OCI-LY3 (cell line): ENCODE measurements around the gene KLRF2.
A peak's percentile ranks its signal among the peaks of the same experiment; 100 is the strongest.

ENCODE experiments used
- H2AFZ ChIP-seq: fragments of 200-600, 300-600 bp; shearing (Covaris generic); 2 replicates; pipeline ENCODE4 v1.6.0; 2014; ENCODE audit warnings: antibody characterized with exemption, low read depth, low read length
- H3K27ac ChIP-seq: fragments of 200-600, 300-600 bp; sonication (generic); 2 replicates; pipeline ENCODE4 v1.5.1; 2014; ENCODE audit warnings: mild to moderate bottlenecking, low read length, moderate library complexity, mixed read lengths
- H3K27me3 ChIP-seq: fragments of 200-600, 300-600 bp; sonication (generic); 2 replicates; pipeline ENCODE4 v1.6.1; 2014; ENCODE audit warnings: low read depth, low read length, mixed read lengths
- H3K36me3 ChIP-seq: fragments of 200-600, 300-600 bp; sonication (generic); replicated peaks from 2 replicates; pipeline ENCODE3; 2014; ENCODE audit warnings: low read depth, low read length, mixed read lengths
- H3K4me1 ChIP-seq: fragments of 300-600, 200-600 bp; sonication (generic); 2 replicates; pipeline ENCODE4 v1.6.1; 2014; ENCODE audit warnings: low read length, mixed read lengths
- H3K4me2 ChIP-seq: fragments of 200-600, 300-600 bp; sonication (generic); 2 replicates; pipeline ENCODE4 v1.6.1; 2014; ENCODE audit warnings: low read length, mixed read lengths
- H3K4me3 ChIP-seq: fragments of 300-600, 200-600 bp; sonication (generic); 2 replicates; pipeline ENCODE4 v1.5.1; 2014; ENCODE audit warnings: antibody characterized with exemption, mild to moderate bottlenecking, low read length, moderate library complexity
- H3K79me2 ChIP-seq: fragments of 300-600, 200-600 bp; shearing (Covaris generic); 2 replicates; pipeline ENCODE4 v1.6.1; 2014; ENCODE audit warnings: mild to moderate bottlenecking, low read length, mixed read lengths
- H3K9ac ChIP-seq: fragments of 300-600, 200-600 bp; shearing (Covaris generic); 2 replicates; pipeline ENCODE4 v1.6.0; 2014; ENCODE audit warnings: mild to moderate bottlenecking, low read length, moderate library complexity
- H3K9me3 ChIP-seq: fragments of 200-600, 300-600 bp; shearing (Covaris generic); 2 replicates; pipeline ENCODE4 v1.6.1; 2014; ENCODE audit warnings: low read length, mixed read lengths; ENCODE audit not compliant: insufficient read depth
- H4K20me1 ChIP-seq: fragments of 200-600, 300-600 bp; sonication (generic); 2 replicates; pipeline ENCODE4 v1.6.1; 2016; ENCODE audit warnings: low read length, mixed read lengths; ENCODE audit not compliant: insufficient read depth
- CTCF ChIP-seq: fragments of 200-600, 300-600 bp; sonication (generic); IDR thresholded peaks from 2 replicates; pipeline ENCODE4 v1.5.1; 2014; ENCODE audit warnings: antibody characterized with exemption, low read length, low read depth
- EZH2phosphoT487 ChIP-seq: fragments of 200-600 bp; shearing (Covaris generic); IDR thresholded peaks from 2 replicates; pipeline ENCODE4 v1.6.1; 2018; ENCODE audit warnings: antibody characterized with exemption, mixed run types, low read depth

The KLRF2 gene

DNA sequence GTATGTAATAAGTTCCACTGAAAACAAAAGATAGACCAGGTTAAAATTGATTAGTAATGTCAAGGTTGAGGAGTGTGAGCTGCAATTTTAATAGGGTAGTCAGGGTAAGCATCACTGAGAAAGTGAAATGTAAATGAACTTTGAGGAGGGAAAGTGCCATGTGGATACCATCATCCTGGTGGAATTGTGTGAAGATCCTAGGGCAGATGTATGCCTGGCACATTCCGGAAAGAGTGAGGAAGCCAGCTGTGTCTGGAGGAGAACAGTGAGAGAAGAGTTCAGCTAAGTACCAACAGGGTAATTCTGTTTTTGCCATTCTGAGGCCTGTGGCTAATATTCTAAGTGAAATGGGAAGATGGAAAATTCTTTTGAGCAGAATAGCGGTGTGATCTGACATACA is 53.7 kb downstream of the KLRF2 start:
- no peak overlapping the region for H2AFZ ChIP-seq
- no peak for TF ChIP-seq EZH2phosphoT487
- no peak for TF ChIP-seq CTCF
- H3K36me3 ChIP-seq = no peaks in the 10 kb centered on the region
- no peak overlapping the region for H3K27ac ChIP-seq
- H3K9me3 ChIP-seq = no peaks in the 10 kb centered on the region
- H3K79me2 ChIP-seq = no peaks in the 10 kb centered on the region
- H3K4me2 ChIP-seq = no peak overlapping the region
- H3K4me3 ChIP-seq = no peak overlapping the region
- H3K4me1 ChIP-seq = 0 out of 2 replicates have a peak, but pooled peaks cover 9% of the 10 kb centered on the region
- no peak overlapping the region for H3K9ac ChIP-seq
- H3K27me3 ChIP-seq = 0 out of 2 replicates have a peak, but pooled peaks cover 3% of the 10 kb centered on the region
- H4K20me1 ChIP-seq = no peaks in the 10 kb centered on the region

DNA sequence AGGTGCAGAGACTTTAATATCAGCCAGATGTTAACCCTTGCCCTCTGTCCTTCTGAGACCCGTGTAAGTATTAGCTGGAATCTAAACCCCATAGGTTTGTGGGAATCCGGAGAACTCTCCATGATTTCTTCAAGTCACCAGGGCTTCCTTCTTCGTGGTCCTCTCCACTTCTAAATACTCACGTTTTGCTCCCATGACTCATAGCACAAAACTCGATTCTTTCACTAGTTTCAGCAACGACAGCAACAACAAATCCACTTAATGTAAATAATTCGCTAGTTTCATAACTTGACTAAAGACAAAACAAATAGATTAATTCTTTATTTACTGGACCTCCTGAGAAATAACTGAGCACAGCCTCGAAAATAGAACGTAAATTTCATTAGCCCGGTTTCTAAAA is 55.3 kb downstream of the KLRF2 start:
- H3K9ac ChIP-seq = no peak overlapping the region
- peaks cover 8% of the 10 kb centered on the region for H3K27me3 ChIP-seq
- H3K36me3 ChIP-seq = no peaks in the 10 kb centered on the region
- no peak overlapping the region for H3K4me3 ChIP-seq
- H2AFZ ChIP-seq = no peak overlapping the region
- H3K9me3 ChIP-seq = no peaks in the 10 kb centered on the region
- no peak overlapping the region for H3K4me2 ChIP-seq
- 0 out of 2 replicates have a peak, but pooled peaks cover 12% of the 10 kb centered on the region for H3K4me1 ChIP-seq
- no peaks in the 10 kb centered on the region for H3K79me2 ChIP-seq
- no peak overlapping the region for H3K27ac ChIP-seq
- no peaks in the 10 kb centered on the region for H4K20me1 ChIP-seq
- TF ChIP-seq EZH2phosphoT487 (no peak), CTCF (no peak)

DNA sequence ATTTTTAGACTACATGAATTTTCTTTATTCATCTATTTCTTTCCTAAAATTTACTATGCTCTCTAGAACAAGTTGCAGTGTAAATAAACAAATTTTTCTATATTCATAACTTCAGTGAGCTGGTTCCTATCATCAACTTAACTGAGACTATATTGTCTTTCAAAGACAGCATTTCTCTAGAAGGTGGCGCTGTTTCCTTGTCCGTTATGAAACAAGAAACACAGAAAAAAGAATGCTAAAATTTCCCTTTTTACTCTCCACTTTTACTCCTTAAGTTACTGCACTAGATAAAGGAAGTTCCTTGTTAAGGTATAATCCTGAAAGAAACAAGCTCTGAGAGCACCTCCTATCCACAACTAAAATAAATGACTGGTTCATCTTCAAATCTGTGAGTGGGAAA is 59.1 kb downstream of the KLRF2 start:
- no peak for TF ChIP-seq EZH2phosphoT487
- TF ChIP-seq CTCF = peak; percentile 89
- H3K79me2 ChIP-seq = no peaks in the 10 kb centered on the region
- no peak overlapping the region; the same call in 1 of the 2 replicates for H3K4me2 ChIP-seq
- H3K4me3 ChIP-seq = no peak overlapping the region
- H2AFZ ChIP-seq = no peak overlapping the region
- H3K9ac ChIP-seq = no peak overlapping the region
- H3K9me3 ChIP-seq = no peaks in the 10 kb centered on the region
- peaks cover 32% of the 10 kb centered on the region for H3K27me3 ChIP-seq
- H3K4me1 ChIP-seq = peaks cover 22% of the 10 kb centered on the region
- no peaks in the 10 kb centered on the region for H4K20me1 ChIP-seq
- H3K36me3 ChIP-seq = no peaks in the 10 kb centered on the region
- H3K27ac ChIP-seq = no peak overlapping the region

DNA sequence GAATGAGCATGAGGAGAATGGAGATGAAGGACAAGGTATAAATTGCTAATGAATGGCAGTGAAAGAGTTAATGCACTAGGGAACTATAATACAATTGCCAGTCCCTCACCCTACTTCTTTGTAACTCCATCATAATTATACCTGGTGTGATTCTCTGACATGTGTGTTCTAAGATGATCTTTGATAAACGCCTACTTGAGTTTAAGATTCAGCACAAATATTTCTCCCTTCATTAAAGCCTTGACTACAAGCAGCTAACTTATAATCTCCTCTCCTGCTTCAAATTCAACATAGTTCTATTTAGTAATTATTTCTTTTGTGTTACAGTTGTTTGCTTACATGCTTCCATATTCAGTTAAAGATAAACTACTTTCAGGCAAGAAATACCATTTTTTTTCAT is 60.5 kb downstream of the KLRF2 start:
- H3K79me2 ChIP-seq = no peaks in the 10 kb centered on the region
- H3K4me2 ChIP-seq = no peak overlapping the region
- H2AFZ ChIP-seq = no peak overlapping the region
- no peak overlapping the region for H3K4me3 ChIP-seq
- TF ChIP-seq EZH2phosphoT487 = no peak
- no peak for TF ChIP-seq CTCF
- H3K4me1 ChIP-seq = peaks cover 18% of the 10 kb centered on the region
- peaks cover 32% of the 10 kb centered on the region for H3K27me3 ChIP-seq
- no peak overlapping the region for H3K27ac ChIP-seq
- H3K36me3 ChIP-seq = no peaks in the 10 kb centered on the region
- H4K20me1 ChIP-seq = no peaks in the 10 kb centered on the region
- no peak overlapping the region for H3K9ac ChIP-seq
- no peaks in the 10 kb centered on the region for H3K9me3 ChIP-seq
